Caco-2 (cell line): ENCODE results near the gene NCKAP5. TPM values are rescaled to one million over a fixed set of nuclear protein-coding genes. Genes with fewer than 3 reads are reported as not detected.

ENCODE experiments used
- BruUV-seq: library from RNA; stranded (reverse); fragments of 400-500 nt; replicated peaks from 2 replicates; lab custom pipeline; 2021; lab: Mats Ljungman, UMichigan
- CTCF ChIA-PET: fragments of 300-600 bp; sonication (Branson Sonifier 250); formaldehyde crosslinking; loops from one replicate; lab custom pipeline; 2022; ENCODE audit warnings: antibody characterized with exemption; lab: Charles Lee
- POLR2A ChIA-PET: fragments of 300-600 bp; sonication (Branson Sonifier 250); formaldehyde crosslinking; loops from one replicate; lab custom pipeline; 2022; ENCODE audit warnings: antibody characterized with exemption; lab: Charles Lee
- DNase-seq, 2 experiments: peaks; one replicate each; pipeline versions ENCODE4 v3.0.0 to v3.0.0-alpha.2; 2020 to 2022
- H3K27me3 ChIP-seq: replicated peaks from 2 replicates; pipeline ENCODE4 v1.6.0; 2011; ENCODE audit warnings: low read length; ENCODE audit not compliant: control insufficient read depth, insufficient read depth
- H3K36me3 ChIP-seq: 2 replicates; pipeline ENCODE4 v1.5.1; 2011; ENCODE audit warnings: low read length; ENCODE audit not compliant: control insufficient read depth, insufficient read depth
- H3K4me1 ChIP-seq: fragments of 250-450 bp; sonication (Bioruptor Pico); 2 replicates; pipeline ENCODE4 v1.5.1; 2020; ENCODE audit warnings: mild to moderate bottlenecking
- H3K4me3 ChIP-seq: 2 replicates; pipeline ENCODE4 v1.5.1; 2011; ENCODE audit warnings: low read depth, mild to moderate bottlenecking, control low read depth, low read length
- H3K9me3 ChIP-seq: fragments of 250-450 bp; sonication (Bioruptor Pico); 2 replicates; pipeline ENCODE4 v1.5.1; 2020; ENCODE audit warnings: mild to moderate bottlenecking, moderate library complexity
- H3K27ac Mint-ChIP-seq: one replicate; pipeline ENCODE4 v1.8.0; 2022; ENCODE audit warnings: mixed read lengths; ENCODE audit not compliant: unreplicated experiment
- H3K27me3 Mint-ChIP-seq: one replicate; pipeline ENCODE4 v1.8.0; 2022; ENCODE audit warnings: mixed read lengths; ENCODE audit not compliant: insufficient read depth, unreplicated experiment
- H3K36me3 Mint-ChIP-seq: one replicate; pipeline ENCODE4 v1.8.0; 2022; ENCODE audit warnings: mild to moderate bottlenecking, mixed read lengths; ENCODE audit not compliant: insufficient read depth, unreplicated experiment
- H3K4me1 Mint-ChIP-seq: one replicate; pipeline ENCODE4 v1.8.0; 2022; ENCODE audit warnings: low read depth, mixed read lengths; ENCODE audit not compliant: unreplicated experiment
- H3K4me3 Mint-ChIP-seq: one replicate; pipeline ENCODE4 v1.8.0; 2022; ENCODE audit warnings: mild to moderate bottlenecking, moderate library complexity, mixed read lengths; ENCODE audit not compliant: unreplicated experiment
- H3K9me3 Mint-ChIP-seq: one replicate; pipeline ENCODE4 v1.8.0; 2022; ENCODE audit warnings: mixed read lengths; ENCODE audit not compliant: unreplicated experiment
- intact Hi-C: fragments of 100-400 bp; cut with micrococcal nuclease; formaldehyde crosslinking; loops from one replicate; pipeline ENCODE4 v1.10.0; 2022; ENCODE audit not compliant: unreplicated experiment
- total RNA-seq: library from RNA; stranded (reverse); gene quantifications from 2 replicates; pipeline ENCODE4 v1.2.3, GENCODE V29; 2022
- TF ChIP-seq, protein P1 (sequence below), 2 experiments: fragments of 200-600 bp in 1 of 2; IDR thresholded peaks; 1 replicate in 1 of 2; 2 replicates in 1 of 2; pipeline versions ENCODE4 v1.5.1 to v1.8.0; 2011 to 2022; ENCODE audit warnings: antibody characterized with exemption in 1 of 2, control low read depth in 1 of 2, inconsistent platforms in 1 of 2, low read depth in 1 of 2, low read length in 1 of 2, mild to moderate bottlenecking in 1 of 2, moderate library complexity in 1 of 2; ENCODE audit not compliant: insufficient read depth in 1 of 2, severe bottlenecking in 1 of 2, unreplicated experiment in 1 of 2

NCKAP5 gene
- total RNA-seq, 1 experiment from 2014 or later = 3.8 TPM

DNA sequence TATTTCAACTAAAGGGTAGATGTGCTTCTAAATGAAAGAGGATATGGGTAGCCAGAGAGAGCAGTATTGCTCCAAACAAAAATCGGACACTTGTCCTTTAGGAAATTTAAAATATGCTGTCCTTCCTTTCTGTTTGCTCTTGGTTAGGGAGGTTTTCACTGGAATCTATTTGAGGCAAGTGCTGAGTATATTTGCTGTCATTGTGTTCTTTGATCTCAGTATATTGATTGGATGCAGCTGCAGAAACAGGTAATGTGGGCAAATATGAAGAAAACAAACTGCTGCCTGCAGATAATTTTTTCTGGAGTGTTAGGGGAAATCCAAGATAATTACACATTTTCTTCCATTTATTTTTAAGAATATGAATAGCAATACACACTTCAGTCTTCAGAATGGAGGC, 410.2 kb downstream of the NCKAP5 start:
- Mint-ChIP-seq H3K27ac (no peak overlapping the region), H3K4me3 (no peak overlapping the region), H3K27me3 (no peaks in the 10 kb centered on the region), H3K9me3 (no peaks in the 10 kb centered on the region), H3K4me1 (no peaks in the 10 kb centered on the region), H3K36me3 (no peaks in the 10 kb centered on the region)
- intact Hi-C loops = loop anchor here (1.0 kb wide), 1 partner anchor 108 kb away; no protein-coding TSS in a partner anchor
- Histone ChIP-seq H3K27me3 (no peaks in the 10 kb centered on the region), H3K9me3 (no peaks in the 10 kb centered on the region), H3K36me3 (no peaks in the 10 kb centered on the region), H3K4me3 (no peak overlapping the region), H3K4me1 (no peaks in the 10 kb centered on the region)
- DNase-seq = no peak
- ChIA-PET CTCF (interaction anchor here (0.7 kb wide), 1 partner anchor 687 kb away, joined by 3 read pairs; no protein-coding TSS in a partner anchor), POLR2A (no interaction called here)
- BruUV-seq = no TSS peak
- TF ChIP-seq, protein P1, sequence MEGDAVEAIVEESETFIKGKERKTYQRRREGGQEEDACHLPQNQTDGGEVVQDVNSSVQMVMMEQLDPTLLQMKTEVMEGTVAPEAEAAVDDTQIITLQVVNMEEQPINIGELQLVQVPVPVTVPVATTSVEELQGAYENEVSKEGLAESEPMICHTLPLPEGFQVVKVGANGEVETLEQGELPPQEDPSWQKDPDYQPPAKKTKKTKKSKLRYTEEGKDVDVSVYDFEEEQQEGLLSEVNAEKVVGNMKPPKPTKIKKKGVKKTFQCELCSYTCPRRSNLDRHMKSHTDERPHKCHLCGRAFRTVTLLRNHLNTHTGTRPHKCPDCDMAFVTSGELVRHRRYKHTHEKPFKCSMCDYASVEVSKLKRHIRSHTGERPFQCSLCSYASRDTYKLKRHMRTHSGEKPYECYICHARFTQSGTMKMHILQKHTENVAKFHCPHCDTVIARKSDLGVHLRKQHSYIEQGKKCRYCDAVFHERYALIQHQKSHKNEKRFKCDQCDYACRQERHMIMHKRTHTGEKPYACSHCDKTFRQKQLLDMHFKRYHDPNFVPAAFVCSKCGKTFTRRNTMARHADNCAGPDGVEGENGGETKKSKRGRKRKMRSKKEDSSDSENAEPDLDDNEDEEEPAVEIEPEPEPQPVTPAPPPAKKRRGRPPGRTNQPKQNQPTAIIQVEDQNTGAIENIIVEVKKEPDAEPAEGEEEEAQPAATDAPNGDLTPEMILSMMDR (IDR thresholded peaks at IDR 0.05; ENCODE audit: insufficient read depth in 1 of 2, low read depth in 1 of 2, low read length in 1 of 2, severe bottlenecking in 1 of 2, unreplicated experiment in 1 of 2) = no peak

DNA sequence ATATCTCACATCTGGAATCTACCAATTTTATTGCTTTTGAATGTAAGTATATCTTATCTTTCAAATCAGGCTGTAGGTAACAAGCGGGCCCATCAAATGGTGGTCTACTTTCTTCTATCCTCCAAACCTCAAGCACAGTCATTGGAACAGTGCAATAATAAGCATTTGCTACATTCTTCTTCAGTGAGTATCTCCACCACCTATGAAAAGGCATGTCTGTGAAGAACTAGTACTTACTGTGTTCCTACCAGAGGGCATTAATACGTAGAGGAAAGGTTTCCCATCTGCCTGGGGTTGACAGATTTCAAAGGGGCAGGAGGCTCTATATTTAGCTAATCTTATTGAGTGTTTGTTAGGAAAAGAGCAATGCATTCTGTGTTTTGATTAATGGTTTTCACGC, 411.1 kb downstream of the NCKAP5 start:
- intact Hi-C loops = no loop called here
- Histone ChIP-seq H3K4me3 (no peak overlapping the region), H3K4me1 (no peaks in the 10 kb centered on the region), H3K9me3 (no peaks in the 10 kb centered on the region), H3K36me3 (no peaks in the 10 kb centered on the region), H3K27me3 (no peaks in the 10 kb centered on the region)
- no peak overlapping the region for H3K4me3 Mint-ChIP-seq
- H3K36me3 Mint-ChIP-seq = no peaks in the 10 kb centered on the region
- TF ChIP-seq, protein P1 (IDR thresholded peaks at IDR 0.05; ENCODE audit: insufficient read depth in 1 of 2, low read depth in 1 of 2, low read length in 1 of 2, severe bottlenecking in 1 of 2, unreplicated experiment in 1 of 2) = no peak
- CTCF ChIA-PET = interaction anchor here (0.5 kb wide), 1 partner anchor 475 kb away, joined by 3 read pairs; no protein-coding TSS in a partner anchor
- POLR2A ChIA-PET = no interaction called here
- H3K27me3 Mint-ChIP-seq = no peaks in the 10 kb centered on the region
- no peak overlapping the region for H3K27ac Mint-ChIP-seq
- no TSS peak for BruUV-seq
- no peak for DNase-seq
- H3K9me3 Mint-ChIP-seq = no peaks in the 10 kb centered on the region
- no peaks in the 10 kb centered on the region for H3K4me1 Mint-ChIP-seq

DNA sequence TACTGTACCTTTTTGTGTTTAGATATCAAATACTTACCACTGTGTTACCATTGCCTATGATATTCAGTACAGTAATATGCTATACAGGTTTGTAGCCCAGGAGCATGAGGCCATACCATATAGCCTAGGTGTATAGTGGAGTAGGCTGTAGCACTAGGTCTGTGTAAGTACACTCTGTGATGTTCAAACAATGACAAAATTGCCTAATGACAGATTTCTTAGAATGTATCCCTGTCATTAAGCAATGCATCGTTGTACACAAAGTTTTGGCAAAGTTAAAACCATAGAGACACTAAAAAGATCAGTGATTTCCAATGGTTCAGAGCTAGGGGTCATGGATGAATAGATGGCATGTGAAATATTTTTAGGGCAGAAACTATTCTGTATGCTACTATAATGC, 415.5 kb downstream of the NCKAP5 start:
- ChIA-PET CTCF (no interaction called here), POLR2A (no interaction called here)
- Histone ChIP-seq H3K27me3 (no peaks in the 10 kb centered on the region), H3K4me3 (no peak overlapping the region), H3K36me3 (no peaks in the 10 kb centered on the region), H3K9me3 (no peaks in the 10 kb centered on the region), H3K4me1 (no peaks in the 10 kb centered on the region)
- H3K4me3 Mint-ChIP-seq = no peak overlapping the region
- TF ChIP-seq, protein P1 (IDR thresholded peaks at IDR 0.05; ENCODE audit: insufficient read depth in 1 of 2, low read depth in 1 of 2, low read length in 1 of 2, severe bottlenecking in 1 of 2, unreplicated experiment in 1 of 2) = no peak
- H3K9me3 Mint-ChIP-seq = no peaks in the 10 kb centered on the region
- intact Hi-C loops = no loop called here
- no TSS peak for BruUV-seq
- H3K4me1 Mint-ChIP-seq = no peaks in the 10 kb centered on the region
- no peak overlapping the region for H3K27ac Mint-ChIP-seq
- no peaks in the 10 kb centered on the region for H3K27me3 Mint-ChIP-seq
- no peak for DNase-seq
- no peaks in the 10 kb centered on the region for H3K36me3 Mint-ChIP-seq
